OCI-M1 (cell line): Measurements from ENCODE around the gene MAGI1.

ENCODE experiments used
- DNase-seq: peaks from one replicate; lab custom pipeline; 2025; lab: John Stamatoyannopoulos, UW

MAGI1 gene

GRCh38 chr3:65666448-65667091 lies 372.1 kb downstream of the MAGI1 start:
- no peak for DNase-seq

DNA sequence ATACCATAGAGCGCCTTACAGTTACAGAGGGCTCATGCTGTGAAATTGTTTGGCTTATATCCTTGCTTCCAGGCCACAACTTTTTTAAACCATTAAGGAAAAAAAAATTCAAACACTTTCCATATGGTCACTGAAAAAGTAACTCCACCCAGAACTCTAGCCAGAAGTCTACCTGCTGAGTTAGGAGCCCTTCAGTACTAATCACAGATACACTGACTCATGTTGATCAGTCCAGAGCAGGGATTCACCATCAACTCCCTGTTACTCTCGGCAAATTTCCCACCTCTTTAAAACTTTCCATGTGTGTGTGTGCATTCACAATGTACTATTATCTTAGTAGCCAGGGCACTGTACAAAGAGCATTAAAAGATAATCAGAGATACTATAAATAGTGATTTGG lies 372.8 kb downstream of the MAGI1 start:
- DNase-seq: no peak

DNA sequence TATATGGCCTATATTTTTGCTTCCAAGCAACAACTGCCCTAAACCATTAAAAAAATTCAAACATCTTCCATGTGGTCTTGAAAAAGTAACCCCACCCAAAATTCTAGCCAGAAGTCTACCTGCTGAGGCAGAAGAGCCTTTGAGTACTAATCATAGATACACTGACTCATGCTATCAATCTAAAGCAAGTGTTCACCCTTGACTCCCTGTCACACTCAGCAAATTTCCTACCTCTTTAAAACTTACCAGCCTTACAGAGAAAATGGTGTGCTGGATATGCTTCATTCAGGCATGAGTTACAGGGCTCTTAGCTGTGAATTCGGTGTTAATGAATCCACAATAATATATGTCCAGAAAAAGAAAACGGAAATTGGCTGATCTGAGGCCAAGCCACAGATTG lies 373.8 kb downstream of the MAGI1 start:
- DNase-seq: no peak

GRCh38 chr3:65664446-65664845 lies 374.3 kb downstream of the MAGI1 start:
- DNase-seq: no peak

DNA sequence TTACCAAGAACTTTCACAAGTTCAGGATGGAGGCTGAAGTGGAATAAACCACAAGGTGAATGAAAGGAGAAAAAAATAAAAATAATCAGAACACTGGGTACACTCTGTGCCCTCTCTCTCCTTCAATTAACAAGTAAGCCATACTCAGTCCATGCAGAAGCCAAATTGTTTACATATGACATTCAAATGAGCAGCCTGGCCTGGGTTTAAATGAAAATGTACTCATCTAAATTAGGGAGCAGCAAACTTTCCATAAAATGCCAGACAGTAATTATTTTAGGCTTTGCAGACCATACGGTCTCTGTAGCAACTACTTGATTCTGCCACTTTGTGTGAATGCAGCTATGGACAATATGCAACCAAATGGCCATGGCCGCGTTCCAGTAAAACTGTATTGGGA lies 376.6 kb downstream of the MAGI1 start:
- DNase-seq: no peak

GRCh38 chr3:65660000-65660598 lies 378.6 kb downstream of the MAGI1 start:
- no peak for DNase-seq

- no peak for DNase-seq
Observed at GRCh38 chr3:65659396-65659795, 379.3 kb downstream of the MAGI1 start.

GRCh38 chr3:65658401-65658800 lies 380.3 kb downstream of the MAGI1 start:
- DNase-seq: no peak

DNA sequence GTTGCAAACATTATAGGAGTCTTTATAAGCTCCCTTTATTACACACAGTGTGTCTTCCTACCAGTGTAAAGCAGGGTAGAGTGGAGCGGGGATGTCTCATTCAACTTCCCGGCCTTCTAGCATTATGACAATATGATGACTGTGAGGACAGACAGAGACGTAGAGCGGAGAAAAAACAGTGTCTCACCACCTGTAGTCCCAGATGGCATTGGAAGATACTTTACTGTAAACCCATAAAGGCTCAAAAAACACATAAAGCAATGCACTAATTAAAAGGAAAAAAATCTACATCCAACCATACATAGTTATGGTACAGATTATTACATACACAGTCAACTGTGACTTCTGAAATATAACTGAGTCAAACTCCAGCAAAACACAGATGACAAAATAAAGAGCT lies 383.7 kb downstream of the MAGI1 start:
- DNase-seq: no peak

GRCh38 chr3:65653731-65654130 lies 385.0 kb downstream of the MAGI1 start:
- no peak for DNase-seq

DNA sequence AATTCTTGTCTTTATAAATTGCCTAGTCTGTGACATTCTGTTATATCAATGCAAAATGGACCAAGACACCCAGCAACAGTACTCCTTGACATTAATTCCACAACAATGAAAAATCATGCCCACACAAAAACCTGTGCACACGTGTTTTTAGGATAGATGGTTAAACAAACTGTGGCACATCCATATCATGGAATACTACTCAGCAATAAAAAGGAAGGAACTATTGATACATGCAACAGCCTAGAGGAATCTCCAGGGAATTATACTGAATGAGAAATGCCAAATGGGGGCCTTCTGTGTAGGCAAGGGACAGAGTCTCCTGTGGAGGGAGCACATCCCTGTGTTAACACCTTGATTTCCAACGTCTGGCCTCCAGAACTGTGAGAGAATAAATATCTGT lies 388.5 kb downstream of the MAGI1 start:
- no peak for DNase-seq

DNA sequence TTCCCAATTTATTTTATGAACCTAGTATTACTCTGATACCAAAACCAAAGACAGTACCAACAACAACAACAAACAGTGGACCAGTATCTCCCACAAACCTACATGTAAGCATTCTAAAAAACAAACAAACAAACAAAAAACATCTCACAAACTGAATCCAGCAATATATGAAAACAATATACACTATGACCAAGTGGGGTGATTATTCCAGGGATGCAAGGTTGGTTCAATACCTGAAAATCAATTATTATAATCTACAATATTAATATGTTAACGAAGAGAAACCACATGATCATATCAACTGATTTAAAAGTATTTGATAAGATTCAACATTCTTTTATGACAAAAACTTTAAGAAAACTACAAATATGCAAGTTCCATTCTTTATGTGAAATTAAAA lies 391.3 kb downstream of the MAGI1 start:
- DNase-seq: no peak

GRCh38 chr3:65642883-65643282 lies 395.8 kb downstream of the MAGI1 start:
- DNase-seq: no peak

DNA sequence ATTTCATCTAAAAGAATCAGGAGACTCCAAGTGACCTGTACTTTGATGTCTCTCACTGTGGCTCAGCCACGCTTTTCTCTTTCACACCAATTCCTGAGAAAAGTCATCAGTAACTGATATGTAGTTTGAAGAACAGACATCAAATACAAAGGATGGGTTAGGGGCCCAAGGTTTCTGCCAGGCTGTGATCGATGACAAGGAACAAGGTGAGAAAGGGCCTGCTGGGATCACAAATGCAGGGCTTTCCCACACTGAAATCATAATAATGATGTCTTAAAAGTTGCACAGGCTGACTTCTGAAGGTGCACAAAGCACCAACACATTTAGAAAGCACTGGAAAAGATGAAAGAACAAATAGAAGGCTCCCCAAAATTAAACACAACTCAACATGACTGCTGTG lies 396.9 kb downstream of the MAGI1 start:
- DNase-seq: no peak

GRCh38 chr3:65641045-65641444 lies 397.7 kb downstream of the MAGI1 start:
- peak; percentile 30 for DNase-seq

DNA sequence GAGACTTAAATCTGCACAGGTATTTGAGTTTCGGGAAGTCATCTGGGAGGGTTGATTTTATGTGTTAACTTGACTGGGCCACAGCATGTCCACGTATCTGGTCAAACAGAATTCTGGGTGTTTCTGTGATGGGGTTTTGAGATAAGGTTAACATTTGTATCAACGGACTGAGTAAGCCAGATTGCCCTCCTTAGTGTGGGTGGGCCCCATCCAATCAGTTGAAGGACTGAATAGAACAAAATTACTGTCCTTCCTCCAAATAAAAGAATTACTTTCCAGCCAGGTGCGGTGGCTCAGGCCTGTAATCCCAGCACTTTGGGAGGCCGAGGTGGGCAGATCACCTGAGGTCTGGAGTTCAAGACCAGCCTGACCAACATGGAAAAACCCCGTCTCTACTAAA lies 399.3 kb downstream of the MAGI1 start:
- no peak for DNase-seq

GRCh38 chr3:65638301-65638700 lies 400.4 kb downstream of the MAGI1 start:
- no peak for DNase-seq

- no peak for DNase-seq
Observed at GRCh38 chr3:65636326-65636725, 402.4 kb downstream of the MAGI1 start.

GRCh38 chr3:65635657-65636056 lies 403.1 kb downstream of the MAGI1 start:
- no peak for DNase-seq

- DNase-seq: no peak
Observed at GRCh38 chr3:65633018-65633638, 405.6 kb downstream of the MAGI1 start.

- no peak for DNase-seq
Observed at GRCh38 chr3:65632414-65632813, 406.3 kb downstream of the MAGI1 start.

DNA sequence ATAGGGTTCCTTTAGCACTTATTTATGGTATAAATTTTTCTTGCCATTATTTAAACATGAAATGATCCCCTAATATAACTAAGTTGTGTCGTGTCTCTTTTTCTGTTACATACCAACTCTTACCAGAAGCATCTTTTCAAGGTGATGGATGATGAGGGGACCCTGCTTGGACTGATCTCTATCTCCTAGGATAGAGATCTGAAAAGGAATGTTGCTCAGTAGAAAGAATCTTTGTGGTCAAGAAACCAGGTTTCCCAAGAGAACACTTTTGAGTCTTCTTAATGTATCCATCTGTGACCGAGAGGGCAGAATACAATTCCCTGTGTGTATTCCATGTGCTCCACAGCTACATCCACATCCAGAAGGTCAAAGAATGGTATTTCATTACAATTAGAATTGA lies 409.7 kb downstream of the MAGI1 start:
- no peak for DNase-seq

- DNase-seq: peak; percentile 4
Observed at GRCh38 chr3:65627062-65627461, 411.7 kb downstream of the MAGI1 start.

- no peak for DNase-seq
Observed at GRCh38 chr3:65625305-65625704, 413.4 kb downstream of the MAGI1 start.
